ENCODE data around the gene URGCP. TPM values are rescaled to one million over a fixed set of nuclear protein-coding genes. Genes with fewer than 3 reads are reported as not detected.
"Not testable (repeated sequence)": the region's sequence is repeated elsewhere in the genome, so short reads cannot be mapped to it uniquely, and the experiment has no call there.

The URGCP gene
- total and polyA plus RNA-seq, 2 donors = 12.2 to 14.6 TPM

DNA sequence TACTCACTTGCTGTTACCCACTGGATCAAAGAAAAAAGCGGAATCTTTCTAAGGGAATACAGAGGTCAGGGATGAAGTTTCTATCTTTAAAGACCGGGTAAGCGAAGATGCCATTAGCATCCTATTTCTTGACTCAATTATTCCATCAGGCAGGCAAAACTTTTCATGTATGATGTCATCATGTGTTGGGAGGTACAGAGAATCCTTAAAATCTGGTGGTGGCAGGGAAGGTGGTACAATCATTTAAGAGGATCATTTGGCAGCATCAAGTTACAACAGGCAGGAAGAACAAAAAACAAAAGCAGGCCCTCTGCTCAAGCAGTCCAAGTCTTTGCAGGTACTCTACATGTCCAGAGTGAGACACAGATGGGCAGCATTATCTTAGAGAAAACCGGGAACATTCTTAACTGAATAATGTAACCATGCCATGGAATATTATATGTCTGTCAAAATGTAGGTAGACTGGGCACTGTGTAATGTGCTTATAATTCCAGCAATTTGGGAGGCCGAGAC lies 3.8 kb downstream of the URGCP start:
- DNase-seq (ENCODE audit: low read depth in 6 of 9, low spot score in 9 of 9) = no peak
- WGBS = 98% methylated on average over 5 of the region's 5 CpGs
- Histone ChIP-seq H3K4me1 (ENCODE audit: control insufficient read depth in 2 of 2, insufficient read depth in 2 of 2, low read length in 2 of 2) (peaks cover 5 to 12% of the 10 kb centered on the region in 2 donors), H3K9me3 (ENCODE audit: control insufficient read depth in 2 of 2, insufficient read depth in 1 of 2, low read length in 1 of 2) (no peaks in the 10 kb centered on the region), H3K27me3 (ENCODE audit: control insufficient read depth in 2 of 2, insufficient read depth in 1 of 2, low read length in 1 of 2) (peaks cover 0 to 5% of the 10 kb centered on the region in 2 donors), H3K36me3 (ENCODE audit: control insufficient read depth in 2 of 2, insufficient read depth in 2 of 2, low read length in 1 of 2) (no peaks in the 10 kb centered on the region), H3K4me3 (ENCODE audit: low read length in 2 of 2) (no peak overlapping the region), H3K27ac (ENCODE audit: low read depth in 1 of 2, low read length in 1 of 2) (no peak overlapping the region)

DNA sequence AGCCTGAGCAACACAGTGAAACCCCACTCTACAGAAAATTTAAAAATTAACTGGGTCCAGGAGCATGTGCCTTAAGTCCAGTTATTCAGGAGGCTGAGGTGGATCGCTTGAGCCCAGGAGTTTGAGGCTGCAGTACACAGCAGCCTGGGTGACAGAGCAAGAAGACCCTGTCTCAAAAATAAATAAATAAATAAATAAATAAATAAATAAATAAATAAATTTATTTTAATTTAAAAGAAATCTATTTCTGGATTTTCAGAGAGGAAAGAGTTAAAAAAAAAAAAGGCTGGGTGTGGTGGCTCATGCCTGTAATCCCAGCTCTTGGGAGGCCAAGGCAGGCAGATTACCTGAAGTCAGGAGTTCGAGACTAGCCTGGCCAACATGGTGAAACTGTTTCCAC lies 7.8 kb downstream of the URGCP start:
- not testable (repeated sequence) for DNase-seq (ENCODE audit: low read depth in 6 of 9, low spot score in 9 of 9); H3K4me3 ChIP-seq (ENCODE audit: low read length in 2 of 2); H3K9me3 ChIP-seq (ENCODE audit: control insufficient read depth in 2 of 2, insufficient read depth in 1 of 2, low read length in 1 of 2); H3K4me1 ChIP-seq (ENCODE audit: control insufficient read depth in 2 of 2, insufficient read depth in 2 of 2, low read length in 2 of 2); H3K27me3 ChIP-seq (ENCODE audit: control insufficient read depth in 2 of 2, insufficient read depth in 1 of 2, low read length in 1 of 2); H3K36me3 ChIP-seq (ENCODE audit: control insufficient read depth in 2 of 2, insufficient read depth in 2 of 2, low read length in 1 of 2); H3K27ac ChIP-seq (ENCODE audit: low read depth in 1 of 2, low read length in 1 of 2)
- 100% methylated on average over 2 of the region's 2 CpGs for WGBS

DNA sequence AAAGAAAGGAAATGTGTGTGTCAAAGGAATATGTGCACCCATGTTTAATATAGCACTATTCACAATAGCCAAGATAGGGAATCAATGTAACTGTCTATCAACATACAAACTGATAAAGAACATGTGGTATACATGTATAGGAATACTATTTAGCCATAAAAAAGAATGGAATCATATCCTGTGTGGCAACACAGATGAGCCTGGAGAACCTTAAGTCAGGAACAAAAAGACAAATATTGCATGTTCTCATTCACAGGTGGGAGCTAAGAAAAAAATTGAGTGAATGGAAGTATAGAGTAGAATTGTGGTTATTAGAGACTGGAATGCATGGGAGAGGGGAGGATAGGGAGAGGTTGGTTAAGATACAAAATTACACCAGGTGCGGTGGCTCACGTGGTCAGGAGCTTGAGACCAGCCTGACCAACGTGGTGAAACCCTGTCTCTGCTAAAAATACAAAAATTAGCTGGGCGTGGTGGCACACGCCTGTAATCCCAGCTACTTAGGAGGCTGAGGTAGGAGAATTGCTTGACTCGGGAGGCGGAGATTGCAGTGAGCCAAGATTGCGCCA lies 10.5 kb downstream of the URGCP start:
- no peaks in the 10 kb centered on the region for H3K4me1 ChIP-seq (ENCODE audit: control insufficient read depth in 2 of 2, insufficient read depth in 2 of 2, low read length in 2 of 2)
- DNase-seq (ENCODE audit: low read depth in 6 of 9, low spot score in 9 of 9) = no peak
- WGBS = 96% methylated on average over 8 of the region's 8 CpGs
- H3K4me3 ChIP-seq (ENCODE audit: low read length in 2 of 2) = no peak overlapping the region
- no peaks in the 10 kb centered on the region for H3K27me3 ChIP-seq (ENCODE audit: control insufficient read depth in 2 of 2, insufficient read depth in 1 of 2, low read length in 1 of 2)
- no peaks in the 10 kb centered on the region for H3K9me3 ChIP-seq (ENCODE audit: control insufficient read depth in 2 of 2, insufficient read depth in 1 of 2, low read length in 1 of 2)
- no peak overlapping the region for H3K27ac ChIP-seq (ENCODE audit: low read depth in 1 of 2, low read length in 1 of 2)
- H3K36me3 ChIP-seq (ENCODE audit: control insufficient read depth in 2 of 2, insufficient read depth in 2 of 2, low read length in 1 of 2) = peaks cover 0 to 3% of the 10 kb centered on the region in 2 donors

DNA sequence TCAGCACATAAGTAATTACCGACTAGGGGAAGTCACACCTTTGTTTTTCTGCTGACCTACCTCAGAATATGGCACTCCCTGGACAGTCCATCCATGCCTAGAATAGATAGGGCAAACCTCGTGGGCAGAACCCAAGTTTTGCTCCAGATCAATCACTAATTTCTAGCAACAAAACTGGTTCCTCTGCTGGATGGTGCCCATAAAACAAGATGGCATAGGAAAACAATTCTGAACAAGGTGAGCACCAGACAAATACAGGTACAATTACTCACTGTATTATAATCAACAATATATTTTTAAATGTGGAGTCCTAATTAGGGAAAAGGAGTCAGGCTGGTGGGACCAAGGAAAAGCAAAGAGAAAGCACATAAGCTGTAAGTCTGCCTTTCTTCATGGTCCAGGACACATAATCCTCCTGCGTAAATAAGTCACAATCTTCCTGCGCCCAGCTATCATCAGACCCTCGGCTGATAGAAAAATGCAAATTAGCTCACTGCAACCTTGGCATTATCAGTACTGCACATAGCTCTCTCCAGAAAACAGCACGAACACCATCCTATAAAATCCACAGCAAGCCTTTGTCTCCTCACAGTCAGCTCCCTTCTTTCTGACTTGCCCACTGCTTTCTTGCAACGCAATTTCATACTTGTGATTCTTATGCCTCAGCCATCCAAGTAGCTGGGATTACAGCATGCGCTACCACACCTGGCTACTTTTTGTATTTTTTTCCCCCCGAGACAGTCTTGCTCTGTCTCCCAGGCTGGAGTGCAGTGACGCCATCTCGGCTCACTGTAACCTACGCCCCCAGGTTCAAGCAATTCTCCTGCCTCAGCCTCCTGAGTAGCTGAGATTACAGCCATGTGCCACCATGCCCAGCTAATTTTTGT lies 15.1 kb downstream of the URGCP start:
- Histone ChIP-seq H3K36me3 (ENCODE audit: control insufficient read depth in 2 of 2, insufficient read depth in 2 of 2, low read length in 1 of 2) (peaks cover 0 to 8% of the 10 kb centered on the region in 2 donors), H3K9me3 (ENCODE audit: control insufficient read depth in 2 of 2, insufficient read depth in 1 of 2, low read length in 1 of 2) (no peaks in the 10 kb centered on the region), H3K4me3 (ENCODE audit: low read length in 2 of 2) (no peak overlapping the region), H3K27me3 (ENCODE audit: control insufficient read depth in 2 of 2, insufficient read depth in 1 of 2, low read length in 1 of 2) (no peaks in the 10 kb centered on the region), H3K4me1 (ENCODE audit: control insufficient read depth in 2 of 2, insufficient read depth in 2 of 2, low read length in 2 of 2) (no peaks in the 10 kb centered on the region), H3K27ac (ENCODE audit: low read depth in 1 of 2, low read length in 1 of 2) (no peak overlapping the region)
- WGBS = 96% methylated on average over 12 of the region's 12 CpGs
- no peak for DNase-seq (ENCODE audit: low read depth in 6 of 9, low spot score in 9 of 9)

DNA sequence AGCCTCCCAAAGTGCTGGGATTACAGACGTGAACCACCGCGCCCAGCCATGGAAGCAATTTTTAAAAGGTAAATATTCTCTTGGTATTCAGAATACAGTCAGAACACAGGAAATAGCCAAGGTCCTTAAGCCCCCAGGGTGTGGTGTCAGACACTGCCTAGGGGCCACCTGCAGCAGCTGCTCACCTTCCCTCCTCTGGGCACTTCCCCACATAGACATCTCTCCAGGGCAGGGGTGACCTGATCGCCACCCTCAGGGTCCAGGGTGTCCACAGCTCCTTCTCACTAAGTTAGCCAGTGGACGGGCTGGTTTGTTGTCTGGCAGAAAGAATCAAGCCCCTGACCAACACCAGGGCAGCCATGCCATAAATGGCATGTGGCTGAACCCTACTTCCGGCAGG lies 15.9 kb downstream of the URGCP start:
- 99% methylated on average over 6 of the region's 6 CpGs for WGBS
- H3K36me3 ChIP-seq (ENCODE audit: control insufficient read depth in 2 of 2, insufficient read depth in 2 of 2, low read length in 1 of 2) = peaks cover 5 to 15% of the 10 kb centered on the region in 2 donors
- no peaks in the 10 kb centered on the region for H3K27me3 ChIP-seq (ENCODE audit: control insufficient read depth in 2 of 2, insufficient read depth in 1 of 2, low read length in 1 of 2)
- no peak overlapping the region for H3K4me3 ChIP-seq (ENCODE audit: low read length in 2 of 2)
- H3K27ac ChIP-seq (ENCODE audit: low read depth in 1 of 2, low read length in 1 of 2) = no peak overlapping the region
- no peak for DNase-seq (ENCODE audit: low read depth in 6 of 9, low spot score in 9 of 9)
- H3K9me3 ChIP-seq (ENCODE audit: control insufficient read depth in 2 of 2, insufficient read depth in 1 of 2, low read length in 1 of 2) = no peaks in the 10 kb centered on the region
- H3K4me1 ChIP-seq (ENCODE audit: control insufficient read depth in 2 of 2, insufficient read depth in 2 of 2, low read length in 2 of 2) = no peaks in the 10 kb centered on the region

DNA sequence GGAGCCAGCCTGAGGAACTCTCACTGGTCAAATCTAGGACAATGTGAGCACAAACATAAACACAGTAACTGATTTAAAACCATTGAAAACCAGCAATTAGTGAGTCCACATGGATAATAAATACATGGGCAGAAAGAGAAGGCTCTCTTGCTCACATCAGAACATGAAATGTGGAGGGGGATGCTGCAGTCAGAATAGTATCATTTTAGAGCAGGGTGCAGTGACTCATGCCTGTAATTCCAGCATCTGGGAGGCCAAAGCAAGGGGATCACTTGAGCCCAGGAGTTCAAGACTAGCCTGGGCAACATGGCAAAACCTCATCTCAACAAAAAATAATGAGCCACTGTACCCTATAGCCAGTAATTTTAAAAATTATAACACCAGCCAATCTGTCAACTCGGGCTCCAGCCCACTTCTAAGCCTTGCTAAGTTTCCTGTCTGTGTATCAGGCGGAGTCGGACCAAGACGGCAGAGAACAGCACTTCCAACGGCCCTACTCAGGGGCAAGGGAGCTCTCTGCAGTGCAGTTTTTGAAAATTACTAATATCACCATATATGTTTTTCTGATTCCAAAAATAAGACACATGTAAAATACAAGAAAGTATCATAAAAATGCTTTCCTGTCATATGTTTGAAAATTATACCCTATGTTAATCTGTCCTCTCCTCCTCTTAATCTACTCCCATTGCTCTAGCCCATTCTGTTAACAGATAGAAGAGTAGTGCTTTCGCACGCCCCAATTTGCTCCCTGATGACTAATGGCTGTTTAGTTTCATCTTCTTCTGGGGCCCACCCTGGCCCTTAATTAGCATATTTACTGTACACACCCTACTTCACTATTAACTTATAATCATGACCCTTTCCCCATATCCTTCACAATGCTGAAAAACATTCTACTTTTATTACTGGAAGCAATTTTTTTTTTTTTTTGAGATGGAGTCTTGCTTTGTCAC lies 17.1 kb downstream of the URGCP start:
- 95% methylated on average over 7 of the region's 7 CpGs for WGBS

DNA sequence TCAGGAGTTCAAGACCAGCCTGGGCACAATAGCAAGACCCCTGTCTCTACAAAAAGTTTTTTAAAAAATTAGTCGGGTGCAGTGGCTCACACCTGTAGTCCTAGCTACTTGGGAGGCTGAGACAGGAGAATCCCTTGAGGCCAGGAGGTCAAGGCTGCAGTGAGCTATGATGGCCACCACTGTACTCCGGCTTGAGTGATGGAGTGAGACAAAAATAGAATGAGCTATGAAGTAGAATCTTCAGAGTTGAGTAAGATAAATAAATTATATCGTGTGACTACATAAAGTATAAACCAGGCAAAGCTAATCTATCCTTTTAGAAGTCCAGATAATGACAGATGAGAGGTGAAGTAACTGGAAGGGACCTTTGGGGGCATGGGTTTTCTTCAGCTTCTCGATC lies 21.8 kb downstream of the URGCP start:
- H3K36me3 ChIP-seq (ENCODE audit: control insufficient read depth in 2 of 2, insufficient read depth in 2 of 2, low read length in 1 of 2) = peaks cover 21 to 23% of the 10 kb centered on the region in 2 donors
- H3K4me1 ChIP-seq (ENCODE audit: control insufficient read depth in 2 of 2, insufficient read depth in 2 of 2, low read length in 2 of 2) = no peaks in the 10 kb centered on the region
- DNase-seq (ENCODE audit: low read depth in 6 of 9, low spot score in 9 of 9) = no peak
- no peak overlapping the region for H3K4me3 ChIP-seq (ENCODE audit: low read length in 2 of 2)
- H3K27me3 ChIP-seq (ENCODE audit: control insufficient read depth in 2 of 2, insufficient read depth in 1 of 2, low read length in 1 of 2) = no peaks in the 10 kb centered on the region
- 98% methylated on average over 4 of the region's 4 CpGs for WGBS
- H3K27ac ChIP-seq (ENCODE audit: low read depth in 1 of 2, low read length in 1 of 2) = no peak overlapping the region
- H3K9me3 ChIP-seq (ENCODE audit: control insufficient read depth in 2 of 2, insufficient read depth in 1 of 2, low read length in 1 of 2) = no peaks in the 10 kb centered on the region

More for the DNA sequence above, 17.1 kb downstream of the URGCP start:
- Histone ChIP-seq H3K4me1 (ENCODE audit: control insufficient read depth in 2 of 2, insufficient read depth in 2 of 2, low read length in 2 of 2) (no peaks in the 10 kb centered on the region), H3K4me3 (ENCODE audit: low read length in 2 of 2) (no peak overlapping the region), H3K36me3 (ENCODE audit: control insufficient read depth in 2 of 2, insufficient read depth in 2 of 2, low read length in 1 of 2) (peaks cover 11 to 13% of the 10 kb centered on the region in 2 donors), H3K9me3 (ENCODE audit: control insufficient read depth in 2 of 2, insufficient read depth in 1 of 2, low read length in 1 of 2) (no peaks in the 10 kb centered on the region), H3K27ac (ENCODE audit: low read depth in 1 of 2, low read length in 1 of 2) (no peak overlapping the region), H3K27me3 (ENCODE audit: control insufficient read depth in 2 of 2, insufficient read depth in 1 of 2, low read length in 1 of 2) (no peaks in the 10 kb centered on the region)
- DNase-seq (ENCODE audit: low read depth in 6 of 9, low spot score in 9 of 9) = no peak

DNA sequence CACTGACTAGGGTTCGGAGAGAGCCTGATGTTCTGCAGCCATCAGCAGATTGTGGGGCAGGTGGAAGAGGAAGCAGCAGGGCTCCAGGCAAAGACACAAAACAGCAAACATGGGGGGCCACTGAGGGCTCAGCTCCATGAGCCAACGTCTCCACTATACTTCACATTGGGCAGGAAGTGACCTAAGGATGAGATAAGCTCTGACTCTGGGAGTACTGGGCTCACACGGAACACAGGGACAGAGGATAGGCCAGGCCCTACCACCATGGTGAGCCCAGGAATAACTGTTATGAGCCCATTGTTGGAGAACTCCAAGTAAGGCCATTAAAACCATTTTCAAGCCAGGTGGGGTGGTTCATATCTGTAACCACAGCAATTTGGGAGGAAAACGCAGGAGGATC lies 22.2 kb downstream of the URGCP start:
- DNase-seq (ENCODE audit: low read depth in 6 of 9, low spot score in 9 of 9) = no peak
- Histone ChIP-seq H3K9me3 (ENCODE audit: control insufficient read depth in 2 of 2, insufficient read depth in 1 of 2, low read length in 1 of 2) (no peaks in the 10 kb centered on the region), H3K36me3 (ENCODE audit: control insufficient read depth in 2 of 2, insufficient read depth in 2 of 2, low read length in 1 of 2) (peaks cover 24 to 25% of the 10 kb centered on the region in 2 donors), H3K27ac (ENCODE audit: low read depth in 1 of 2, low read length in 1 of 2) (no peak overlapping the region), H3K4me3 (ENCODE audit: low read length in 2 of 2) (no peak overlapping the region), H3K27me3 (ENCODE audit: control insufficient read depth in 2 of 2, insufficient read depth in 1 of 2, low read length in 1 of 2) (no peaks in the 10 kb centered on the region), H3K4me1 (ENCODE audit: control insufficient read depth in 2 of 2, insufficient read depth in 2 of 2, low read length in 2 of 2) (no peaks in the 10 kb centered on the region)
- WGBS = 92% methylated on average over 4 of the region's 4 CpGs
